ENCODE data around the gene LAMC3. TPM values are rescaled to one million over a fixed set of nuclear protein-coding genes. Genes with fewer than 3 reads are reported as not detected.

The LAMC3 gene
- total RNA-seq, 2 experiments from 2014 or later, result 0.27 TPM

Other genes starting within 250 kb of the LAMC3 start
- gene ABL1, start 173.9 kb upstream of the LAMC3 start, total RNA-seq, result 10 to 100 TPM; 33.5 to 37.3 TPM
- gene QRFP, start 112.4 kb upstream of the LAMC3 start, total RNA-seq, result not detected
- gene FIBCD1, start 69.9 kb upstream of the LAMC3 start, total RNA-seq, result not detected
- gene AIF1L, start 87.4 kb downstream of the LAMC3 start, total RNA-seq, result 1 to 10 TPM in 1 of 2 experiments, under 1 TPM in 1; 0.37 to 1.4 TPM
- 10 to 100 TPM; 58.0 to 69.4 TPM for gene NUP214, start 116.4 kb downstream of the LAMC3 start, total RNA-seq